Stimulated activated CD8-positive, alpha-beta memory T cell treated with anti-CD3 and anti-CD28 coated beads, Interleukin-7, amount 100 ng/mL, for 48 hours (primary cell): ENCODE measurements around the gene CACNA1C.
A peak's percentile ranks its signal among the peaks of the same experiment; 100 is the strongest.

Experiments
- DNase-seq, 2 donors: peaks; one replicate each; pipeline ENCODE4 v3.0.0-alpha.2; 2020; ENCODE audit warnings: low read depth in 1 of 2; ENCODE audit errors: extremely low read depth in 1 of 2

CACNA1C gene

DNA sequence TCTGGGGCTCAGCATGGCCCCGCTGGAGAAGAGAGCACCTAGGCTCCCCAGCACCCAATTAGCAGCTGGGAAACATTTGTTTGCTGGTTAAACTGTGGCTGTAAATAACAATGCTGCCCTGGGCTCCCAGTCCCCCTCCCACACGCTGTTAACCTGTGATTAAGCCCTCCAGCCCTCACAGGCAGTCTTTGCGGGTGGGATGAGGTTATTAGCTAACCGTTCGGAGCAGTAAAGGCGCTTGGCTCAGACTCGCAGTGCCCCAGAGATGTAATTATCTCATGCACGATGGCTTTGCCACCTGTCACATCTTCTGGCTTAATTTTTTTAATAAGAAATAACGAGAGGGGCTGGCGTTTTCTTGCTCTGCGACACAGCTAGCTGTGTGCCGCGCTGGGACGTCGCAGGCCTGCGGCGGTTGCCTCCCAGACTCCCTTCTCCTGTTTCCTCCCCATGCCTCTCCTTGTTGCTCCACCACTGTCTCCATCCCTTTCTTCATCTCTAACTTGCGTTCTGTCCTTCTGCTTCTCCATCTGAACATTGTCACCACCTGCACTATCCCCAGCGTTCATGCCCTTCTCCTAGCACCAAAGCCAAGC lies 502.8 kb downstream of the CACNA1C start:
- DNase-seq, result no peak

GRCh38 chr12:2557597-2557996 lies 504.8 kb downstream of the CACNA1C start:
- no peak for DNase-seq

GRCh38 chr12:2559931-2560330 lies 507.1 kb downstream of the CACNA1C start:
- DNase-seq, result no peak

- no peak for DNase-seq
Observed at GRCh38 chr12:2560356-2560755, 507.6 kb downstream of the CACNA1C start.

GRCh38 chr12:2561367-2561766 lies 508.6 kb downstream of the CACNA1C start:
- no peak for DNase-seq

- DNase-seq, result no peak
Observed at GRCh38 chr12:2562400-2562799, 509.6 kb downstream of the CACNA1C start.

DNA sequence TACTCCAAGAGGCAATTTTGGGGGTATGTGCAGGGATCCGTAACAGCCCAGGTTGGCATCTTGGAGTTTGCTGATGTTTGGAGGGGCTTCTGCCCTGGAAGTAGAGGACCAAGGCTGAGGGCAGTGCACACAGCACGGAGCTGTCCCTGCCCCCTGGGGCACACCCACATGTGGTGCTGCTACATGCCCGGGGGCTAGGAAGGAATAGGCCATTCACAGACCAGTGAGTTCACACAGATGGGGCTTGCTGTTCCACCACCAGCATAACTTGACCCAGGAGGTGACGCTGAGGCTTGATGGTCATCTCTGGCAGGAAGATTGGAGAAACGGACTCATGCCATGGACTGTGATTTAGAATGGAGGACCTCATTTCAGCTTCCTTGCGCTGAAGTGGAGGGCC lies 510.9 kb downstream of the CACNA1C start:
- DNase-seq, result no peak

DNA sequence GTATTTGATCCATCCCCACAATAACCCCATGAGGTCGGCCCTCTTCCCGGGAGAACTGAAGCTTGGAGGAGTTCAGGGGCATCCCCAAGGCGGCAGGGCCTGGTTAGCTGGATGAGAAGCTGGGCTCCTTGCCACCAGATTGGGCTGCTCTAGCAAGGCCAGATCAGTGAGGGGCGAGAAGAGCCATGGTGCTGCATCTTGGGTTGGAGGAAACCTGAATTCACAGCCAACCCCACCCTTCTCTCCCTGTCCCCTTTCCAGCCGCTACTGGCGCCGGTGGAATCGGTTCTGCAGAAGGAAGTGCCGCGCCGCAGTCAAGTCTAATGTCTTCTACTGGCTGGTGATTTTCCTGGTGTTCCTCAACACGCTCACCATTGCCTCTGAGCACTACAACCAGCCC lies 513.4 kb downstream of the CACNA1C start:
- no peak for DNase-seq

GRCh38 chr12:2567711-2568110 lies 514.9 kb downstream of the CACNA1C start:
- no peak for DNase-seq

- DNase-seq, result no peak
Observed at GRCh38 chr12:2570562-2570961, 517.8 kb downstream of the CACNA1C start.

GRCh38 chr12:2574355-2574935 lies 521.7 kb downstream of the CACNA1C start:
- DNase-seq, result no peak

GRCh38 chr12:2575245-2575644 lies 522.5 kb downstream of the CACNA1C start:
- no peak for DNase-seq

GRCh38 chr12:2578211-2578610 lies 525.4 kb downstream of the CACNA1C start:
- no peak for DNase-seq

DNA sequence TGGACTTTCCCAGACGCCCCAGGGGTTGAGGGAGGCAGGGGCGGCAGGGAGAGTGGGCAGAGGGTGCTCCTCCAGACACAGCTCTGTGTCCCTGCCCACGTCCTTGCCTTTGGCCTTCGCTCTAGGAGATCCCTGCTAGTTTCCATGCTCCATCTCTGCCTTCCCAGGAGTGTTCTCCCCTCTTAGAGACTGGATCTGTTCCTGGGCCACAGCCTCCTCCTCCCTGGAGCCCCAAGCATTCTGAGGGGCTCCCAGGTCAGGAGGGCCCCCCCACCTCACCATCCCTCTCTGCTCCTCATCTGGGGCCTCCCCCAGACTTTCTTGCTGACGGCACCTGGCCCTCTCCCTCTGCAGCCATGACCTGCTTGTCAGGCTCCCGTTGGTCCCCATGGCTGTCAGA lies 526.0 kb downstream of the CACNA1C start:
- no peak for DNase-seq

GRCh38 chr12:2580821-2581220 lies 528.0 kb downstream of the CACNA1C start:
- no peak for DNase-seq

- no peak for DNase-seq
Observed at GRCh38 chr12:2581293-2582045, 528.7 kb downstream of the CACNA1C start.

DNA sequence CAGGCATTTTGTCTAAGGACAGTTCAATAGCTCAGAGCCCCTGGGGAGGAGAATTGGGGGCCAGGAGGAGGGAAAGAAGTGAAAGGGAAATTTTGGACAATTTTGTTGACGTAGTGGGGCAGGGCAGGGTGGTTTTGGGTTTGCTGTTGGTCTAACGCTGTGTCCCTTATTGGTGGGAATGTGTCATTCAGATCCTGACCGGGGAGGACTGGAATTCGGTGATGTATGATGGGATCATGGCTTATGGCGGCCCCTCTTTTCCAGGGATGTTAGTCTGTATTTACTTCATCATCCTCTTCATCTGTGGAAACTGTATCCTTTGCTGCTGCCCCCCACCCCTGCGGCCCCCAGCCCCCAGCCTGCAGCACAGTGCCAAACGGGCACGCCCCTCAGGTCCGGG lies 529.8 kb downstream of the CACNA1C start:
- no peak for DNase-seq

DNA sequence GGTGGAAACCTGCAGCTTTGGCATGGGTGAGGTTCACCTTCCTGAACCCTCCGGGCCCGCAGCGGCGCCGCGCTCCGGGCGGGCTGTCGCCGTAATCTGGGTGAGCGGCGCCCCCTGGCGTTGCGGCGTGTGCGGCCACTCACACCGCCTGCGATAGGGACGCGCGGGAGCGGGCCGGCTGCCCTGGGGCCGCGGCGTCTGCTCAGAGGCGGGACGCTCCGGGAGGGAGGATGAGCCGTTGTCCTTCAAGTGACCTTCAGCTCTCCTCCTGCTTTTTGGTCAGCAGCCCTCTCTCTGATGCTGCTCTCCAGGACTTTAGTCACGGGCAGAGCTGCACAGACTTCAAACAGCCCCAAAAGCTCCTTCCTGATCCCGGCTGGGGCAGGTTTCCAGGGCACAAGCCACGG lies 530.3 kb downstream of the CACNA1C start:
- peak; percentile 25 to 34 for DNase-seq

- DNase-seq, result no peak
Observed at GRCh38 chr12:2583642-2584401, 531.0 kb downstream of the CACNA1C start.

- no peak for DNase-seq
Observed at GRCh38 chr12:2586156-2587038, 533.6 kb downstream of the CACNA1C start.

DNA sequence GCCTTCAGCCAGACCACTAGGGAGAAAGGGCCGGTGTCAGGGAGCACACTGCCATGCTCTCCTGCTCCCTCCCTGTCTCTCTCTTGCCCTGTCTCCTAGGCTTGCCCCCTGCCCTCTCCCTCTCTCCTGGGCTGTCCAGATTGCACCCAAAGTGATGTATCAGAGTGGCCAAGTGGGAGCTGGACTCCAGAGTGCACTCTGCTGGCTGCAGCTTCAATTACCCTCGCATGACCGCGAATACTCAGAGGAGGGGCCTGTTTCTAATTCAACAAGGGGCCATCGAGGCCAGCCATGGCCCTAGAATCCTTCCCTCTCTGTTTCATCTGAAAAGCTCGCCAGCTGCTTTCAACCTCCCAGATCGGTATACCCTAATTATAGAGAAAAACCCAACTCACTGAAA lies 535.6 kb downstream of the CACNA1C start:
- no peak for DNase-seq
